ENCODE measurements around the gene SH3BGRL2.
"Not testable (repeated sequence)": the region's sequence is repeated elsewhere in the genome, so short reads cannot be mapped to it uniquely, and the experiment has no call there.

Gene SH3BGRL2

DNA sequence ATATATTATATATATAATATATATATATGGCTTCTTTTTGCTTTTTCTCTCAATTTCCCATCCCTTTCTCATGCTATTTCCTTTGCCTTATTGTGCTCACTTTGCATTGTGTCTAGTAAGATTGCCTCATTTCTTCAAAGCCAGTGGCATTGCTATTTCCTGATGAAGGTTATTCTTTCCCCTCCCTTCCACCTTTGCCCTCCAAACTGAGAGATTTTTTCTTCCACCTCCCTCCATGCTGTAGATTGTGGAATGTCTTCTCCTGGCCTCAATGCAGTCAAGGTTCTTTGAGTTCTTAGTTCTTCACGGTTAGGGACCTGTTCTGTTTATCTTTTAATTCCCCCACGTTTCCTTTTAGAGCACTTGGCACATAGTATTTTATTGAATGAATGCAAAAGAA is 17.2 kb downstream of the SH3BGRL2 start:
- Histone ChIP-seq H3K9ac (no peak overlapping the region), H3K79me2 (peaks cover 14% of the 10 kb centered on the region), H3K36me3 (ENCODE audit: control insufficient read depth, insufficient read depth, low read length) (no peaks in the 10 kb centered on the region), H3K27ac (no peak overlapping the region), H3K27me3 (ENCODE audit: control insufficient read depth, insufficient read depth, low read length) (no peaks in the 10 kb centered on the region), H3K4me3 (ENCODE audit: low read depth, low read length) (no peak overlapping the region), H3K4me2 (ENCODE audit: low read length) (no peak overlapping the region), H3K9me3 (ENCODE audit: control insufficient read depth, low read length) (no peaks in the 10 kb centered on the region), H2AFZ (no peak overlapping the region), H3K4me1 (peaks cover 22% of the 10 kb centered on the region)
- TF ChIP-seq, protein P1, sequence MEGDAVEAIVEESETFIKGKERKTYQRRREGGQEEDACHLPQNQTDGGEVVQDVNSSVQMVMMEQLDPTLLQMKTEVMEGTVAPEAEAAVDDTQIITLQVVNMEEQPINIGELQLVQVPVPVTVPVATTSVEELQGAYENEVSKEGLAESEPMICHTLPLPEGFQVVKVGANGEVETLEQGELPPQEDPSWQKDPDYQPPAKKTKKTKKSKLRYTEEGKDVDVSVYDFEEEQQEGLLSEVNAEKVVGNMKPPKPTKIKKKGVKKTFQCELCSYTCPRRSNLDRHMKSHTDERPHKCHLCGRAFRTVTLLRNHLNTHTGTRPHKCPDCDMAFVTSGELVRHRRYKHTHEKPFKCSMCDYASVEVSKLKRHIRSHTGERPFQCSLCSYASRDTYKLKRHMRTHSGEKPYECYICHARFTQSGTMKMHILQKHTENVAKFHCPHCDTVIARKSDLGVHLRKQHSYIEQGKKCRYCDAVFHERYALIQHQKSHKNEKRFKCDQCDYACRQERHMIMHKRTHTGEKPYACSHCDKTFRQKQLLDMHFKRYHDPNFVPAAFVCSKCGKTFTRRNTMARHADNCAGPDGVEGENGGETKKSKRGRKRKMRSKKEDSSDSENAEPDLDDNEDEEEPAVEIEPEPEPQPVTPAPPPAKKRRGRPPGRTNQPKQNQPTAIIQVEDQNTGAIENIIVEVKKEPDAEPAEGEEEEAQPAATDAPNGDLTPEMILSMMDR (IDR thresholded peaks at IDR 0.05): no peak

DNA sequence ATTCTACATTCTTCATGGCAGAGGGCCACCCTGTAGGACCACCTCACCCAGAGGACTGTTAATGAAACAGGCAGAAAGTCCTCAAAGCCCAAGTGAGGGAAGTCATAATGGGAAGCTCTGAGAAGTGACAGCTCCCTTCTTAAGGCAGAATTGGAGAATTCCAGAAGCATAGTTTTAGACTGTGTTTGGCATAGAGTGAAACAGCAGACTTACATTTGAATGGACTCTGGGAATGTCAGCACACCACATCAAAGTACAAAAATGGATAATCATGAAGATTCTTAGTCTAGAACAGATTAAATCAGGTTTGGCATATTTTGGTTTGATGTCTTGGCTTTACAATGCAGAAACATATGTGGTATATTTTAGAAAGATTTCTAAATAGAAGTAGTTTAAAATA is 17.9 kb downstream of the SH3BGRL2 start:
- H3K36me3 ChIP-seq (ENCODE audit: control insufficient read depth, insufficient read depth, low read length): no peaks in the 10 kb centered on the region
- H3K9ac ChIP-seq: no peak overlapping the region
- no peaks in the 10 kb centered on the region for H3K9me3 ChIP-seq (ENCODE audit: control insufficient read depth, low read length)
- H3K4me1 ChIP-seq: peaks cover 22% of the 10 kb centered on the region
- no peak overlapping the region for H3K27ac ChIP-seq
- peaks cover 10% of the 10 kb centered on the region for H3K79me2 ChIP-seq
- no peak overlapping the region for H3K4me3 ChIP-seq (ENCODE audit: low read depth, low read length)
- no peak overlapping the region for H3K4me2 ChIP-seq (ENCODE audit: low read length)
- TF ChIP-seq, protein P1 (IDR thresholded peaks at IDR 0.05): no peak
- H2AFZ ChIP-seq: no peak overlapping the region
- H3K27me3 ChIP-seq (ENCODE audit: control insufficient read depth, insufficient read depth, low read length): no peaks in the 10 kb centered on the region

DNA sequence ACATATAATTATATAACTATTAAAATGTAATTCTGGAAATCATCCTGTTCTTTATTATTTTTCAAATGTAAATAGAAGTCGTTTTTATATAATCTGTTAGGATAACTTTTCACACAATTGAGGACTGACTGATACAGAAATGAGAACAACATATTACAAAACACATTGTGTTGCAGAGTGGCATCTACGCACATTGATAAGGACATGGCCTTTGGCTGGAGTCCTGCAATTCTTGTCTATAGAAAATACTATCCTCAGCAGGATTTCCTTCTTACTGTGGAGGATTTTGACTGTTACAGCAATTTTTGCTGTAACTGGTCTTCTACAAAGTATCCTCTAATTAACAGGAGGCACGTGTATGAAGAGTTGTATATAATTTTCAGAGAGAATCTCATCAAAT is 19.8 kb downstream of the SH3BGRL2 start:
- H3K9ac ChIP-seq: no peak overlapping the region
- no peak overlapping the region for H2AFZ ChIP-seq
- no peaks in the 10 kb centered on the region for H3K36me3 ChIP-seq (ENCODE audit: control insufficient read depth, insufficient read depth, low read length)
- no peak overlapping the region for H3K4me3 ChIP-seq (ENCODE audit: low read depth, low read length)
- no peaks in the 10 kb centered on the region for H3K9me3 ChIP-seq (ENCODE audit: control insufficient read depth, low read length)
- peak overlapping the region; percentile 7 for H3K27ac ChIP-seq
- H3K4me2 ChIP-seq (ENCODE audit: low read length): peak overlapping the region; percentile 23
- peaks cover 13% of the 10 kb centered on the region for H3K79me2 ChIP-seq
- TF ChIP-seq, protein P1 (IDR thresholded peaks at IDR 0.05): no peak
- no peaks in the 10 kb centered on the region for H3K27me3 ChIP-seq (ENCODE audit: control insufficient read depth, insufficient read depth, low read length)
- H3K4me1 ChIP-seq: peaks cover 22% of the 10 kb centered on the region

DNA sequence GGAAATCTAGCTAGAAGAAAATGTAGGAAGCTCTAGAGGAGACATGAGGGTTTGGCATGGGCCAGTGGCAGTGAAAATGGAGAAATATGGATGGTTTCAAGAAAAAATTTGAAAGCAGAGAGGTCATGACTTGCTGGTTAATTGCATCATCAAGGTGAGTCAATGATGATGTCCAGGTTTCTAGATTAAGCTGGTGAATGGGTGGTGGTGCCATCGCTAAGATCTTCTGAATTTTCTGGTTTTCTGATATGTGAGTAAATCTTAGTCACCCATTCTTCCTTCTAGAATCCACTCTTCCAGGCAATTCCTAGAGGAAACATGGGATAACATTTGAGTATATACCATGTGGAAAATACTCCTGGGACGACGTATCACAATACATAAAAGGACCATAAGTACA is 25.0 kb downstream of the SH3BGRL2 start:
- Histone ChIP-seq H3K9me3 (ENCODE audit: control insufficient read depth, low read length) (no peaks in the 10 kb centered on the region), H3K36me3 (ENCODE audit: control insufficient read depth, insufficient read depth, low read length) (no peaks in the 10 kb centered on the region), H2AFZ (no peak overlapping the region), H3K4me1 (peaks cover 7% of the 10 kb centered on the region), H3K4me3 (ENCODE audit: low read depth, low read length) (no peak overlapping the region), H3K79me2 (peaks cover 29% of the 10 kb centered on the region), H3K4me2 (ENCODE audit: low read length) (no peak overlapping the region), H3K9ac (no peak overlapping the region), H3K27ac (no peak overlapping the region), H3K27me3 (ENCODE audit: control insufficient read depth, insufficient read depth, low read length) (no peaks in the 10 kb centered on the region)
- TF ChIP-seq, protein P1 (IDR thresholded peaks at IDR 0.05): no peak

DNA sequence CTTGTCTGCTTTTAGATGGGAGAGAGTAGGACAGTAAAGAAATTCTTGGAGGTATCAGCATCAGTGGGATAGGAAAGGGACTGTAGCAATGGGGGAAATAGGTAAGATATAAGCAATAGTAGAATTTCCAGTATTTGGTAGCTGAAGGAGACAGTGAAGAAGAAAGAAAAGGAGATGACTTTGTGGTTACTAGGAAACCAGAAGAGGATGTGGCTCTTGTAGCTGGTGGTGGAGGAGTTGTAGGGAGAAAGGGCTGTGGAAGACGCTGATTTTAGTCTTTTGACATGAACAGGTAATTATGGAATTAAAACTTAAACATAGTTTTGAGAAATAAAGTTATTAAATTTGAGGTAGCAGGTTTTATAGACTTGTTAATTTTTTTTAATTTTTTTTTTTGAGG is 26.1 kb downstream of the SH3BGRL2 start:
- H3K9me3 ChIP-seq (ENCODE audit: control insufficient read depth, low read length): no peaks in the 10 kb centered on the region
- H3K4me3 ChIP-seq (ENCODE audit: low read depth, low read length): no peak overlapping the region
- H3K9ac ChIP-seq: no peak overlapping the region
- H2AFZ ChIP-seq: no peak overlapping the region
- H3K4me1 ChIP-seq: no peaks in the 10 kb centered on the region
- no peaks in the 10 kb centered on the region for H3K27me3 ChIP-seq (ENCODE audit: control insufficient read depth, insufficient read depth, low read length)
- peaks cover 25% of the 10 kb centered on the region for H3K79me2 ChIP-seq
- TF ChIP-seq, protein P1 (IDR thresholded peaks at IDR 0.05): no peak
- H3K27ac ChIP-seq: no peak overlapping the region
- H3K4me2 ChIP-seq (ENCODE audit: low read length): no peak overlapping the region
- H3K36me3 ChIP-seq (ENCODE audit: control insufficient read depth, insufficient read depth, low read length): no peaks in the 10 kb centered on the region

DNA sequence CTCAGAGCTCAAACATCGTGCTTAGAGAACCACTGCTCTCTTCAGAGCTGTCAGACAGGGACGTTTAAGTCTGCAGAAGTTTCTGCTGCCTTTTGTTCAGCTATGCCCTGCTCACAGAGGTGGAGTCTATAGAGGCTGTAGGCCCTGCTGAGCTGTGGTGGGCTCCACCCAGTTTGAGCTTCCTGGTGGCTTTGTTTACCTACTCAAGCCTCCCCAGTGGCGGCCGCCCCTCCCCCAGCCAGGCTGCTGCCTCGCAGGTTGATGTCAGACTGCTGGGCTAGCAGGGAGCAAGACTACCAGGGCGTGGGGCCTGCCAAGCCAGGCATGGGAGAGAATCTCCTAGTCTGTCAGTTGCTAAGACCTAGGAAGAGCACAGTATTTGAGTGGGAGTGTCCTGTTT is 32.5 kb downstream of the SH3BGRL2 start:
- H3K36me3 ChIP-seq (ENCODE audit: control insufficient read depth, insufficient read depth, low read length); H3K27me3 ChIP-seq (ENCODE audit: control insufficient read depth, insufficient read depth, low read length); H3K4me3 ChIP-seq (ENCODE audit: low read depth, low read length); H3K4me1 ChIP-seq; H3K27ac ChIP-seq; H3K9me3 ChIP-seq (ENCODE audit: control insufficient read depth, low read length); H2AFZ ChIP-seq; H3K9ac ChIP-seq; H3K4me2 ChIP-seq (ENCODE audit: low read length): not testable (repeated sequence)
- H3K79me2 ChIP-seq: peaks cover 18% of the 10 kb centered on the region
